GM12891 (cell line): ENCODE data around the gene LAPTM5.

Source experiments
- POLR2A ChIP-seq: IDR thresholded peaks from 2 replicates; pipeline ENCODE4 v1.6.1; 2011; ENCODE audit warnings: low read depth, low read length, control low read depth
- POLR2AphosphoS5 ChIP-seq: IDR thresholded peaks from 2 replicates; pipeline ENCODE4 v1.6.1; 2011; ENCODE audit warnings: low read depth, low read length, control low read depth

- TF ChIP-seq POLR2A = no peak
- no peak for TF ChIP-seq POLR2AphosphoS5
Measured at GRCh38 chr1:30771005-30771404, 13.4 kb upstream of the LAPTM5 start.
